Right ventricle myocardium superior (tissue), 1 donor: ENCODE data around the gene SLC2A2. TPM values are rescaled to one million over a fixed set of nuclear protein-coding genes. Genes with fewer than 3 reads are reported as not detected.

Source experiments
- ATAC-seq: fragments of 200-7000 bp; cut with Tn5 transposase; one replicate; pipeline ENCODE4 v1.9.1; 2020; ENCODE audit warnings: mild to moderate bottlenecking; ENCODE audit not compliant: poor library complexity
- DNase-seq: peaks from one replicate; pipeline ENCODE4 v3.0.0-alpha.2; 2020
- intact Hi-C: fragments of 100-400 bp; cut with DNase I; formaldehyde crosslinking; loops from one replicate; pipeline ENCODE4 v1.11.2; 2022
- total RNA-seq: library from RNA; stranded (reverse); fragmentation: NEBNext Ultra II Directional; extraction: Animal tissue kit (Norgen Biotek cat#: 25700); gene quantifications from one replicate; pipeline ENCODE4 v1.2.1, GENCODE V29; 2021
- donor health status: DM: no; HTN: yes; CAD: no; lungs with severe emphysema.

The SLC2A2 gene
- total RNA-seq, 1 donor from 2014 or later: not detected

DNA sequence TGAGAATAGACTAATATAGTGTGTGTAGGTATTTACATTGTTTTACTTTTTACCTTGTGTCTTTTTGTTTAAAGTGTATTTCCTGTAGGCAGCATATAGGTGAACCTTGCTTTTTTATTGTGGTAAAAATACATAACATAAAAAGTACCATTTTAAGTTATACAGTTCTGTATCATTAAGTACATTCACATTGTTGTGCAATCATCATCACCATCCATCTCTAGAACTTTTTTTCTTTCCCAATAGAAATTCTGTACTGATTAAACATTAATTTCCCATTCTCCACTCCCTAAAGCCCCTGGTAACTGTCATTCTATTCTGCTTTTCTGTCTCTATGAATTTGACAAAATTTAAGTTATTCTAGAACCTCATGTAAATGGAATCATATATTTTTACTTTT is 69.9 kb downstream of the SLC2A2 start:
- intact Hi-C loops: no loop called here
- DNase-seq (no peak), ATAC-seq (no peak)

DNA sequence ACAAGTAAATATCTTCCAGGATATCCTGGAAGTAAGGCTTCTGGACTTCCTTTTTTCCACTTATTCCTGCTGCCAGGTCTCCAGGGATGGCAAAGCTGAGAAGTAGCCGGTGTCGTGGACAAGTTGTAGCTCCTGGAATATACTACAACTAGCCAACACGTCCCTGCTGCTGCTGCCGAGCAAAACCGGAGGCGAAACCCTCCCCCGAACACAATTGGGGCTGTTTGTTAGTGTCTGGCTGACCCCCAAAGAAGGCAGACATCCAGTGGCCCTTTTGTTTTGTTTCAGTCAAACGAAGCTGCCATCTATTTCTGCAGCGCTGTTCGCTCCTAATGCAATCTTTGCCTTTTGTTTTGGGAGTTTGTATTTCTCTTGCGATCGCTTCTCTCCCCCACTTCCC is 72.8 kb downstream of the SLC2A2 start:
- DNase-seq (no peak), ATAC-seq (no peak)
- intact Hi-C loops: no loop called here

DNA sequence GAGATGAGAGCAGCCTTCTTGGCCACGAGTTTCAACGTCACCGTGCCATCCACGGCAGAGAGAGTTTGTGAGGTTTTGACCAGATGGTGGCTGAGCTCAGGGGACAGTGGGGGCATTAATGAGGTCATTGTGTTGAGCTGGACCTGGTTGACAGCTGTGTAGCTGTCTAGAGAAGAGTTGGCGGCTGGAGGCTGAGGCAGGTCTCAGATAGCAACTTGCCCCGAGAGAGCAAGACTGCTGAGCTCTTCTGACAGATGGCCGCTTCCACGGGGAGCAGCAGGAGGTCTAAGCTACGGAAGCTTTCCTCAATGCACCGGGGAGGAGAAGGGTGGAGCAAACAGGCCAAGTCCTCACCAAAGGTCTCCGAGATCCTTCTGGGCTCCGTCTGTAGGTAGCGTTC is 73.3 kb downstream of the SLC2A2 start:
- DNase-seq (no peak), ATAC-seq (no peak)
- intact Hi-C loops: no loop called here

- ATAC-seq (no peak), DNase-seq (no peak)
- intact Hi-C loops: no loop called here
These were observed 77.3 kb downstream of the SLC2A2 start for GRCh38 chr3:170949211-170949610.

GRCh38 chr3:170947018-170947769 is 79.3 kb downstream of the SLC2A2 start:
- no peak for DNase-seq
- no peak for ATAC-seq
- intact Hi-C loops: no loop called here

Other genes starting within 250 kb of the SLC2A2 start
- 8.0 TPM for gene RPL22L1, start 156.5 kb downstream of the SLC2A2 start, total RNA-seq
- 7.2 TPM for gene EIF5A2, start 118.1 kb downstream of the SLC2A2 start, total RNA-seq